CD4-positive, alpha-beta T cell treated with Interleukin-6 at 100 ng/mL for 8 hours (primary cell): ENCODE data around the gene TMTC1.

Source experiments
- DNase-seq: peaks from one replicate; pipeline ENCODE4 v3.0.0-alpha.2; 2020; ENCODE audit warnings: mixed read lengths, low spot score

The TMTC1 gene

DNA sequence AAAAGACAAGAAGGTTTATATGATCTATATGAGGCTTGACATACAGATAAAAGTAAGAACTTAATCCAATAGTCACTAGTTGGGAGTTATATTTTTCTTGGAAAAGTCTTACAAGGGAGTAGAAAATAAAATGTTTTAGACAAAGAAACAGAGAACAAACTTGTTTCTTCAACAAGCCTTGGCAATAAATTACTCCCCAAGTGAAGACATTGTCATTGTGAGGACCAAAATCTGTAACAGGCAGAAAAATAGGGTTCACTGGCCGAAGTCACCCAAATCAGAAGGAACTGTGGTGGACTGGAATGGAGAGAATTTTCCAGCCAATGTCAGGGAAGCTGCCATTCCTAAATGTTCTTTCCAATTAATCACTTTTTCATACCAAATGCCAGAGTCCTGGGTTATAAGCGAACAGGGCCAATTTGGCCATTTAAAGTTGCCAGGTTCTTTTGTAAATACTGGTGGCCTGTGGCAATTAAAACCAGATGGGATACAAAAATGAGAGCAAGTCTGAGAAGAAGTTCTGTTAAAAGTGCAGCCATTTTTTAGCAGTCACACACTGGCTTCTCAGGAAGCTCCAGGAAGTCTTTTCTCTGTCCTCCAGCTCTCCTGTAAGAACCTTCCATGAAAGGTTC is 168.9 kb downstream of the TMTC1 start:
- DNase-seq, result no peak

GRCh38 chr12:29612912-29613311 is 170.8 kb downstream of the TMTC1 start:
- DNase-seq, result no peak

- DNase-seq, result no peak
Observed at GRCh38 chr12:29611906-29612305, 171.8 kb downstream of the TMTC1 start.

DNA sequence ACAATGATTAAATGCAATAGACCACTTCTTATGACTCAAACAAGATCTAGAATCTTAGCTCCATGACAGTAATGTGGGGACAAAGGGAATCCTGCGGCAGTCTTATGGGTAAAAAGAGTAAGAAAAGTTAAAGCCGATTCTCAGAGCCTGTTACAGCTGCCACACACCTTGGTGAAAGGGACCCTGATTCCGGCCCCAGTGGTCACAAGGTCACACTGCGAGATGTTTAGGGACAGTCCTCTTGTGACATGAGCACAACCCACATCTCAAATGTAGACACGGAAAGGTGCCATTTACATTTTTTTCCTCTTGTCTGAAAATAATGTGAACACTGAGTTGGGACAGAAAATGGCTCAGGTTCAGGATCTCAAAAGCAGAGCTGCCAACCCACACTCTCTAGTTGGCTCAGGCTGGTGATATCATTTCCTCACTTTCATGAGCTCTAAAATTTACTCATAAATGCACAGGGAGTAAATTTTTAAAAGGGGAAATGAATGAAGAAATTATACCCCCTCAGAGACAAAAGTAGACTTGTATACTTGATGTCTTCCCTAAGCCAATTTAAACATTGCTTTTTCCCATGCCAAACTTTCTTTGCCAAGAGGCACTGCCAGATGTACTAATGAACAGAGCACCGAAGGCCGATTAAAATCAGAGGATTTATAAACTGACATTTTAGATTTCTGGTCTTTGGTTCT is 173.1 kb downstream of the TMTC1 start:
- DNase-seq, result no peak

DNA sequence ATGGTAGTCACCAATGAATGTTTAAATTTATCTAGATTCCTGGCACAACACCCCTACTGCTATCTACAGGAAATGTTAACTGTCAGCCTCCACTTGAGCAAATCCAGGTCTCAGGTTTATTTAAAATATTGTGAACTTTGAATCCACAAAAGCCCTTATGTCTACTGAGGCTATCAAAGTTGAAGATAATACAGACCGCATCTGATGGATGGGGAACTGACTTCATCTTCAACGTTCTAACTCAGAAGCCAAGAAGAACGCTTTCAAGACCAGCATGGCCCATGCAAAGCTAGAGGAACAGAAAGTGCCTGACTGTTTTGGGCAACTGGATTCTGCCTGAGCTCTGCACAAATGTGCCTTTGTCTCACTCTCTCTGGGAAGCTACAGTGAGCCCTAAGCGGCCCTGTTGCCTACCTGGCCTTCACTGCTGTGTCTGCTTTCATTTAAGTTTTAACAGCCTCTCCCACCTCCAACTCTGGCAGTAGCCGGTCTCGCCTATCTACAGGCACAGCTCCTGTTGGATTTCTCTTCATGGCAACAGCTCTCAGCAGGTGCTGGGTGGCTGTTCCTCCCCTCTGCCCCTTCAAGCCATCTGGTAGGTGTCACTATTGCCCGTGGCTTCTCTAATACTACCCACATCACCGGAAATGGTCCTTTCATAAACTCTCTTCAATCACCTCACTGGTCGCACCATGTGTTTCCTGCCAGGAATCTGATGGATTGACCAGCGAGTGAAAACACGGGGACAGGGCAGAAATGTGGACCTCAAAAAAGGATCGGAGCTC is 174.1 kb downstream of the TMTC1 start:
- DNase-seq, result no peak

DNA sequence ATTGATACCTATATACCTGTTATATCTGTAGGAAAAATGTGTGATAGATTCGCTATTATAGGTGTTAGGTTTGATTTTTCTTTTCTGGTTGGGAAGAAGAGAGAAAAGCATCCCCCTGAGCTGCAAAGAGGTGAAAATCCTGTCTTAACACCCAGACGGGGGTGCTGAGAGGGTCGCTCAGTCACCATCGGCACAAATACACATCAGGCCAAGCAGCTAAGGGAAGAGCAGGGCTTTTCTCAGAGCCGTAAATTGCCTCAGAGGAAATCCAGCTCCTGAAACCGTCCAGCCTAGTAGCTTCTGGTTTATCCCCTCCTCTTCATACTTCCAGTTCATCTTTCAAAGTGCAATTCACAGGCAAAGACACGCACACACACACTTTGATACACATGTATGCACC is 175.2 kb downstream of the TMTC1 start:
- no peak for DNase-seq

GRCh38 chr12:29599381-29599780 is 184.4 kb downstream of the TMTC1 start:
- DNase-seq, result no peak

- DNase-seq, result no peak
Observed at GRCh38 chr12:29595071-29595755, 188.5 kb downstream of the TMTC1 start.

- DNase-seq, result no peak
Observed at GRCh38 chr12:29593001-29593400, 190.7 kb downstream of the TMTC1 start.

GRCh38 chr12:29591140-29592020 is 192.4 kb downstream of the TMTC1 start:
- DNase-seq, result no peak

GRCh38 chr12:29589851-29590250 is 193.9 kb downstream of the TMTC1 start:
- DNase-seq, result no peak

DNA sequence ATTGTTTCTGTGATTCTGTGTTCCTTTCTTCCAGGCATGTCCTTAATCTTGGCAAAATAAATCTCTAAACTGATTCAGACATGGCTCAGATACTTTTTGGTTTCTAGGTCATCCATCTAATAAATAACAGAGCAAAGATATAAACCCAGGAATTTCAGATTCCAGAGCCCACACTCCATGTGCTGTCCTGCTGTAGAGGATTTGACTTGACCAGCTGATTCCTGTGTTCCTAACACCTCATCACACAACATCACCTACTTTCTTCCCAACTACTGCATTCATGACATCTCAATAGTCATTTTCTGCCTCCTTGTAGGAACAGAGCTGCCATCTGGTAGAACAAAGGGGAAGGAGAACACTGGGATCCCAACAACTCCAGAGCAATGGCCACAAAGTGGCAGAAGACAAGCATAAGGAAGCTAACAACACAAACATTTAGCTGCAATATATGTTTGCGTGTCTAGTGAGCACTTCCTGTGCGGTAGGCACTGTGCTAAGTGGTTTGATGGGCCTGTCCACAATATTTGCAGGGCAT is 194.4 kb downstream of the TMTC1 start:
- DNase-seq, result no peak

DNA sequence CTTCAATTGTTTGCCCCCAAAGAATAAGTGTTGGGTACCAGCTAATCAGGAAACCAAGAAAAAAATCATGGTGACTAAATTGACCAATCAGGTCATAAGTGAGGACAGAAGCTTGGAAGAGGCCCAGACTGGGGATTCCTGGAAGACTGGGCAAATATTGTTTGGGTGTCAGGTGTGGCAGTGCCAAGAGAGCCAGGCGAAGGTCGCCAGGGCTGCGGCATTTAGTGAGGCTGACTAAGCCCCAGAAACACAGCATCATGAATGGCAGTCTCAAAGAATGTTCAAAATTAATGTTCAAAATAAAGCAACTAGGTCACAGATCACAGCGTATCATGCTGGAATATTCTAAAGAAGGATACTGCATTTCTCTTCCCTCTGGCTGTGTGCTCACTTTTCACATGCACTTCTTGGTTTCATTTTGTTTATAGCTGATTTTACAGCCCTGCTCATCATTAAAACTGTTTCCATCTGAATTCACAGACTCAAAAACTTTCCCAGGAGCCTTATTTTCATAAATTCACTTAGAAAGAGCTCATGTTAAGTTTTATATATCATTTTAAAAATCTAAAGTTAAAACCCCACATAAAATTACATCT is 201.0 kb downstream of the TMTC1 start:
- DNase-seq, result no peak

DNA sequence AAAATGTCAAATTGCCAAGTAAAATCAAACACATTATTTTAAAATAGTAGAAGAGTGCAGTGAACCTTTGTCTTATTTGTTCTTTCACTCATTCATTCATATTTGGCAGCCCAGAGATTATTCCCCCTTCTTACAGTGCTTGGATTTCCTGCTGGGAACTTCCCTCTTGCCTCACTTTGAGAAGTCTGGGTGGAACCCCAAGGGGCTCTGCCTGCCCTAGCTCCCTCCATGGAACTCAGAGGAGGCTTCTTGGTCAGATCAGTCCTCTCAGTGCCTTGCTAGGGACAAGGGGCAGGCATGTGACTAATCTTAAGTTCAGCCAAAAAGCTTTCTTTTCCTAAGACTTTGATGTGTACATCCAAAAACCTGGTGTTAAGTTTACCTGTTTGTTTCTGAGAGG is 201.6 kb downstream of the TMTC1 start:
- DNase-seq, result no peak

DNA sequence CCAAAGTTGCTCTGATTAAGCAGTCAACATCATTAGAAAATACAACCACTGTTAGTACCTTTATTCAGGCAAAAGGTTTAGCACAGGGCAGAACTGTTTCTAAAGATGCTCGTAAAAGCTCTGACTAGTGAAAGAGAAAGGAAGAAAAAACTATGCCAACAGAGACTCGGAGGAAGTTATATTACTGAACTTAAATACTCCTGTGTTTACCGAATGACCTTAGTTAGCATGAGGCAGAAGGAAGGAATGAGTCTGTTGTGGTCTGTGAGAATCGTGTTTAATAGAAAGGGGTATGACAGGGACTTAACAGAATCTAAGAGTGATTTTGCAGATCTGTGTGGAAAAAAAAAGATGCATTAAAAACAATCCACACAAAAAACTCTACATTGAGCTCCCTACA is 202.1 kb downstream of the TMTC1 start:
- no peak for DNase-seq

GRCh38 chr12:29580971-29581370 is 202.8 kb downstream of the TMTC1 start:
- no peak for DNase-seq

DNA sequence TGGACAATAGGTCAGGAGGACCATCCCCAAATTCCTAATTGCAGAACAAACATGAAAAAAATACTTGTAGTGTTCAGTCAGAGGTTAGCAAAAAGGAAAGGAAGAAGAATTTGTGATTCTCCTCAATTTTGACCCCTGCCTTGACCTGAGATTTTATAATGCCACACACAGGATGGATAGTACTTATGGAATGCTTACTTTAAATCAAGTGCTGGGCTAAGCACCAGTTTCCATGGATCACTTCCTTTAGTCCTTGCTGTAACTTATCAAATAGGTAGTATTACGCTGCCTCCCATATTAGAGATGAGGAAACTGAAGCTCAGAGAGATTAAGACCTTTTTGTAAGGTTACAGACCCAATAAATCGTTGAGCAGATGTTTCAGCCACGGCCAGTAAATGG is 205.0 kb downstream of the TMTC1 start:
- no peak for DNase-seq

- DNase-seq, result no peak
Observed at GRCh38 chr12:29578070-29578469, 205.7 kb downstream of the TMTC1 start.

DNA sequence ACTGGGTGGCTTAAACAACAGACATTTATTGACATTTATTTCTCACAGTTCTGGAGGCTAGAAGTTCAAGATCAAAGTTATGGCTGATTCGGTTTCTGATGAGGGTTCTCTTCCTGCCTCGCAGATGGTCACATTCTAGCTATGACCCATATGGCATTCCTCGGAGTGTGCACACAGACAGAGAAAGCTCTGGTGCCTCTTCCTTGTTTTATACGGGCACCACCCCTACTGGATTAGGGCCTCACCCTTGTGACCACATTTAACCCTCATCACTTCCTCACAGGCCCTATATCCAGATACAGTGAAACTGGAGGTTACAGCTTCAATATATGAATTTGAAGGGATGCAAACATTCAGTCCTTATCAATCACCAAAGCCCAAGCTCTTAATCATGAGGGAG is 209.2 kb downstream of the TMTC1 start:
- DNase-seq, result no peak

DNA sequence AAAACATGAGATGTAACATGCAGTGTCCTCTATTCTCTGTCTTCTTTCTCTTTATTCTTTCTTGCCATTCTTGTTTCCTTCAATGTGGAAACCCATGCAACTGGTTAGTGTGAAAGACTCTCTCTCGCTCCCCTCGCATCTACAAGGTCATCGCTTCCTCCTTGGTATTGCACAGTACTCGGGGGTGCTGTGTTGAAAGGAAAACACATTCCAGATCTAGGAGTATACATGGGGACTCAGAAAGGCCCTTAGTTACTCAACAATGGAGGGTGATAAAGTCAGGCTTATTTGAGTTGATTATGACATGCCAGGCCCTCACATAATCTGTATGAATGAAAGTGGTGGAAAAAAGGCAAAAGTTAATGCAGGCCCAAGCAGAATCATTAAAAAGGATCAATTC is 210.8 kb downstream of the TMTC1 start:
- DNase-seq, result no peak

DNA sequence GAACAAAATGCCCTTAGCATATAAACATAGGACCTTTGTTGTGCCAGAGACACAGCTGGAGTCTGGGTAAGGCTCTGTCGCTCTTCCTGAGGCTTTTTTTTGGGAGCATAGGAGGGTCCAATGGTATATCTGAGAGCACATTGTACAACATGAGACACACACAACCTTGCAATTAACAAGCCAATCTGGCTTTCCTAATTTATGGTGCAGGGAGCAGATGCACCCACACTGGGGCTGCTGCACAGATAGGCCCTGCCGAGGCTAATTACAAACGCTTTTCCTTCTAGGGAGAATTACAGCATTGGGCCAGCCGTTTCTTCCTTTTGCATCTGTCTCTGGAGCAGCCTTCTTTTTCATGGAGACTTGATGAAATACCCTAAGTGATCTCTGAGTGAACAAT is 211.3 kb downstream of the TMTC1 start:
- no peak for DNase-seq
